ELF-1 (cell line): ENCODE data around the gene LMLN.
A peak's percentile ranks its signal among the peaks of the same experiment; 100 is the strongest.
"Not testable (repeated sequence)": the region's sequence is repeated elsewhere in the genome, so short reads cannot be mapped to it uniquely, and the experiment has no call there.

Experiments
- DNase-seq: peaks from one replicate; pipeline ENCODE4 v3.0.0-alpha.2; 2016; ENCODE audit warnings: low read depth, low spot score

LMLN gene

GRCh38 chr3:197959891-197960693 lies at the start of gene LMLN:
Gene LMLN (plus strand): TSS chr3:197960217. CDS start chr3:197960246, 29 bp downstream.
- DNase-seq: peak; percentile 95

GRCh38 chr3:197912741-197913476 lies 47.1 kb upstream of the LMLN start:
- peak; percentile 21 for DNase-seq

- no peak for DNase-seq
Observed at GRCh38 chr3:197913641-197914380, 46.2 kb upstream of the LMLN start.

DNA sequence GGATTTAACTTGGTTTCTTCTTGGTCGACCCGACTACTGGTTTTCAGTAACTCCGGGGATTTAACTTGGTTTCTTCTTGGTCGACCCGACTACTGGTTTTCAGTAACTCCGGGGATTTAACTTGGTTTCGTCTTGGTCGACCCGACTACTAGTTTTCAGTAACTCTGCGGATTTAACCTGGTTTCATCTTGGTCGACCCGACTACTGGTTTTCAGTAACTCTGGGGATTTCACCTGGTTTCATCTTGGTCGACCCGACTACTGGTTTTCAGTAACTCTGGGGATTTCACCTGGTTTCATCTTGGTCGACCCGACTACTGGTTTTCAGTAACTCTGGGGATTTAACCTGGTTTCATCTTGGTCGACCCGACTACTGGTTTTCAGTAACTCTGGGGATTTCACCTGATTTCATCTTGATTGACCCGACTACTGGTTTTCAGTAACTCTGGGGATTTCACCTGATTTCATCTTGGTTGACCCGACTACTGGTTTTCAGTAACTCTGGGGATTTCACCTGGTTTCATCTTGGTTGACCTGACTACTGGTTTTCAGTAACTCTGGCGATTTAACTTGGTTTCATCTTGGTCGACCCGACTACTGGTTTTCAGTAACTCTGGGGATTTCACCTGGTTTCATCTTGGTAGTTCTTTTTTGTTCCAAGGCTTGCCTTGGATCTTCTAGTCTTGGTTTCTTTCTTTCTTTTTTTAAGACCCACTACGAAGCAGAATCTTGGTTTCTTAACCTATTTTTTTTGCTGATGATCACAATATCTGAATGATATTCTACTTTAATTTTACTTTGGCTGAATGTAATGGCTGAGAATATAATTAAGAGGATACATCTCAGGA lies 38.4 kb upstream of the LMLN start:
- not testable (repeated sequence) for DNase-seq

- DNase-seq: peak; percentile 45
Observed at GRCh38 chr3:197926418-197926817, 33.6 kb upstream of the LMLN start.

GRCh38 chr3:197927578-197927977 lies 32.4 kb upstream of the LMLN start:
- DNase-seq: not testable (repeated sequence)

GRCh38 chr3:197936819-197937384 lies 23.1 kb upstream of the LMLN start:
- DNase-seq: no peak

- no peak for DNase-seq
Observed at GRCh38 chr3:197940745-197941384, 19.2 kb upstream of the LMLN start.

DNA sequence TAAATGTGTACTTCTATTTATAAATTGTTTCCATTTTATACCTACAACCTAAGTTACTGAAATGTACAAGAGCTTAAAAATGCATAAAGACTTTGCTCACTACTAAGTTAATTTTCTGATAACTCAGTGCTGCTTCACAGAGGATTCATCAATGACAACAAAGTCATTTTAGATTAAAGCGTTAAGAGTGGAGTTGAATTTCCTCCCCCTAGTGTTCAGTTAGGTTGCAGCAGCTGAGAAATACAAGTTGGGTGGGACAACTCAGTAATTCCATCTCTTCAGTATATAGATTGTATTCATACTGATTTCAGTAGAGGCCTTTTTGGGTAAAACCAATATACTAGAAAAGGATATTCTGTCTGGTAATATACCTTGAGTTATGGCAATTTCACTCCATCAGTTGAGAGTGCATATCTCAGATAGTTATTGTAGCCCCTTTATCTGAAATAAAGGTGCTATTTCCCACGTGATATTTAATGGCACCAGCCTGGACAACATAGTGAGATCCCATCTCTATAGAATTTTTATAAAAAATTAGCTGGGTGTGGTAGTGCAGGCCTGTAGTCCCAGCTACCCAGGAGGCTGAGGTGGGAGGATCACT lies 17.0 kb upstream of the LMLN start:
- DNase-seq: no peak

- no peak for DNase-seq
Observed at GRCh38 chr3:197949191-197949777, 10.7 kb upstream of the LMLN start.

- DNase-seq: peak; percentile 94
Observed at GRCh38 chr3:197949778-197950676, 10.0 kb upstream of the LMLN start, which contains the start of gene RPL35A. Gene RPL35A (plus strand): TSS chr3:197950190. CDS start chr3:197950968, 778 bp downstream.

DNA sequence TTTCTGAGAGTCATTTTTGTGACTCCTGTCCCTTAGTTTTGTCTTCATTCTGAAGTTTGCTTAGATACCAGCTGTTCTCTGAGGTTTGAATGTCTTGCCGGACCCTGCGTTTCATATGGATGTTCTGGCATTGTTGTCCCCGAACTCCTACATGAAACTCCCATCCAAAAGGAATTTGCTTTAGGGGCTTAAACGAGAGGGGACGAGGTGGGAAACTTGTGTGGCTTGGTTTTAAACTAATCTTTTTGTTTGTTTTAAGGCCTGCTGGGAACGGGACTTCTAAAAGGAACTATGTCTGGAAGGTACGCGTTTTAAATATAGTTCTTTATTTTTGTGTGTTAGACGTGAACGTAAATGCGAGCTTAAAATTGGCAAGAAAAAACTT lies 9.3 kb upstream of the LMLN start:
- no peak for DNase-seq

DNA sequence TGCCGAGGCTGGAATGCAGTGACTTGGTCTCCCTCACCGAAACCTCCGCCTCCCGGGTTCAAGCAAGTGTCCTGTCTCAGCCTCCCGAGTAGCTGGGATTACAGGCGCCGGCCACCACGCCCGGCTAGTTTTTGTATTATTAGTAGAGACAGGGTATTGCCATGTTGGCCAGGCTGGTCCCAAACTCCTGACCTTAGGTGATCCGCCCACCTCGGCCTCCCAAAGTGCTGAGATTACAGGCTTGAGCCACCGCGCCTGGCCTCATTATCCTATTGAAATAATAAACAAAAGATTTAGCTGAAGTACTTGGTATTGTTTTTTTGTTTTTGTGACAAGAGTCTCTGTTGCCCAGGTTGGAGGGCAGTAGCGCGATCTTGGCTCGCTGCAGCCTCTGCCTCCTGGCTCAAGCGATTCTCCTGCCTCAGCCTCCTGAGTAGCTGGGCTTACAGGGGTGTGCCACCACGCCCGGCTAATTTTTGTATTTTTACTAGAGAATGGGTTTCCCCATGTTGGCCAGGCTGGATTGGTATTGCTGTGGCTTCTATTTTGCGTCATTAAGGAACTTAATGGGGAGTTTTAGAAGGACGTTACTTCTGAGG lies 8.5 kb upstream of the LMLN start:
- no peak for DNase-seq

- no peak for DNase-seq
Observed at GRCh38 chr3:197952440-197952839, 7.6 kb upstream of the LMLN start.

DNA sequence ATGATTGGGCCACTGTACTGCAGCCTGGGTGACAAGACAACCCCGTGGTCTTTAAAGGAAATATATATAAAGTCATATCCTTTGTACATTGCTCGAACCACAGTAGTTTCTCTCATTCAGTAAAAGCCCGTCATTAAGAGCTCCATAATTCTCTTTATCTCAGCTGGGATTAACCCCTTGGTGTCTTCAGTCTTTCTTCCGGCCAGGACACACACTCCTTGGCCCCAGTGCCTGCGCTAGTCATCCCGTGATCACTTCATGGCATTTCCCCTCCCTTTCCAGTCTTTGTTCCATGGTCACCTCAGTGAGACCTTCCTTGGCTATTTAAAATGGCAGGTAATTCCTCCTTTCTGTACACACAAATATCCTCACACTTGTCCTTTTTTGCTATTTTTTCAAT lies 6.7 kb upstream of the LMLN start:
- no peak for DNase-seq

GRCh38 chr3:197953881-197954280 lies 6.1 kb upstream of the LMLN start:
- no peak for DNase-seq

GRCh38 chr3:197955892-197956477 lies 4.0 kb upstream of the LMLN start:
- no peak for DNase-seq

DNA sequence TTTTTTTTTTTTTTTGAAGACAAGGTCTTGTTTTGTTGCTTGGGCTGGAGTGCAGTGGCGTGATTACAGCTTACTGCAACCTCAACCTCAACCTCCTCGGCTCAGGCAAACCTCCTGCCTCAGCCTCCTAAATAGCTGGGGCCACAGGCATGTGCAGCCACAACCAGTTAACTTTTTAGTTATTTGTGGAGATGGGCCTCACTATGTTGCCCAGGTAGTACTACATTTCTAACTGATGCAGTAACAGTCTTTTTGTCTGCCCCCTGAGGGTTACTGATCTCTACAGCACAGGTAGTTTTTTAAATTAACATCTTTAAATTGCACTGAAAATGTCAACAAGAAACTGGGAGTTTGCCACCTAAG lies 3.4 kb upstream of the LMLN start:
- DNase-seq: no peak
